Smooth muscle cell (in vitro differentiated cells): ENCODE measurements around the gene MYO7A. TPM values are rescaled to one million over a fixed set of nuclear protein-coding genes. Genes with fewer than 3 reads are reported as not detected.

Experiments
- DNase-seq: peaks from one replicate; lab custom pipeline; 2025; ENCODE audit not compliant: unreplicated experiment; lab: John Stamatoyannopoulos, UW
- H2AFZ ChIP-seq: fragments of 200-600 bp; sonication (generic); 2 replicates; pipeline ENCODE4 v1.6.0; 2016; ENCODE audit warnings: antibody characterized with exemption, low read depth, mild to moderate bottlenecking
- H3F3A ChIP-seq: fragments of 200-600 bp; sonication (generic); 2 replicates; pipeline ENCODE4 v1.6.0; 2017; ENCODE audit warnings: antibody characterized with exemption, low read depth
- H3K27ac ChIP-seq: fragments of 200-600 bp; sonication (generic); 2 replicates; pipeline ENCODE4 v1.5.1; 2016; ENCODE audit warnings: low read depth, mild to moderate bottlenecking
- H3K27me3 ChIP-seq: fragments of 200-600 bp; sonication (generic); 2 replicates; pipeline ENCODE4 v1.6.1; 2016; ENCODE audit warnings: low read depth, mild to moderate bottlenecking
- H3K36me3 ChIP-seq: fragments of 200-600 bp; sonication (generic); 2 replicates; pipeline ENCODE4 v1.5.1; 2016; ENCODE audit warnings: low read depth
- H3K4me1 ChIP-seq: fragments of 200-600 bp; sonication (generic); 2 replicates; pipeline ENCODE4 v1.5.1; 2016; ENCODE audit warnings: low read depth
- H3K4me2 ChIP-seq: fragments of 200-600 bp; sonication (generic); 2 replicates; pipeline ENCODE4 v1.6.0; 2016; ENCODE audit warnings: mild to moderate bottlenecking
- H3K4me3 ChIP-seq: fragments of 200-600 bp; sonication (generic); 2 replicates; pipeline ENCODE4 v1.5.1; 2016; ENCODE audit warnings: mild to moderate bottlenecking
- H3K79me2 ChIP-seq: fragments of 200-600 bp; sonication (generic); 2 replicates; pipeline ENCODE4 v1.6.0; 2016; ENCODE audit warnings: low read depth, mild to moderate bottlenecking
- H3K9ac ChIP-seq: fragments of 200-600 bp; sonication (generic); 2 replicates; pipeline ENCODE4 v1.6.0; 2016; ENCODE audit warnings: low read depth
- H3K9me3 ChIP-seq: fragments of 200-600 bp; sonication (generic); replicated peaks from 2 replicates; pipeline ENCODE4 v1.5.1; 2016; ENCODE audit warnings: low read depth
- H4K20me1 ChIP-seq: fragments of 200-600 bp; sonication (generic); 2 replicates; pipeline ENCODE4 v1.6.0; 2016; ENCODE audit warnings: low read depth
- WGBS: methylation state at CpG from one replicate; pipeline ENCODE4 v1.1.7; 2016; ENCODE audit warnings: low lambda C conversion rate; 5-methylcytosine and 5-hydroxymethylcytosine counted together
- polyA plus RNA-seq: library from polyadenylated mRNA; unstranded; fragments of >200 nt; fragmentation: Nextera tagmentation; extraction: Ambion mirVana; gene quantifications from 2 replicates; pipeline ENCODE4 v1.2.1, GENCODE V29; 2016
- total RNA-seq: library from RNA; depleted of rRNA; stranded (reverse); fragments of >200 nt; gene quantifications from 2 replicates; pipeline ENCODE4 v1.2.3, GENCODE V29; 2014
- TF ChIP-seq, protein P1 (sequence below): fragments of 200-600 bp; sonication (generic); IDR thresholded peaks from 2 replicates; pipeline ENCODE4 v1.5.1; 2017; ENCODE audit warnings: borderline replicate concordance, mild to moderate bottlenecking, antibody characterized with exemption; ENCODE audit not compliant: insufficient read depth, poor library complexity, severe bottlenecking

The MYO7A gene
- total and polyA plus RNA-seq, 2 experiments from 2014 or later, result 0.08 to 0.18 TPM

GRCh38 chr11:77156396-77157195 is 28.6 kb downstream of the MYO7A start:
- Histone ChIP-seq H3K4me2 (no peak overlapping the region), H2AFZ (no peak overlapping the region), H3K36me3 (no peaks in the 10 kb centered on the region), H3K27me3 (no peaks in the 10 kb centered on the region), H3K79me2 (no peaks in the 10 kb centered on the region), H4K20me1 (no peaks in the 10 kb centered on the region), H3K4me1 (no peaks in the 10 kb centered on the region), H3K9me3 (no peaks in the 10 kb centered on the region), H3K9ac (no peak overlapping the region), H3K4me3 (no peak overlapping the region), H3K27ac (no peak overlapping the region), H3F3A (no peaks in the 10 kb centered on the region)
- no peak for DNase-seq
- 92% methylated on average over 23 of the region's 26 CpGs for WGBS
- TF ChIP-seq, protein P1, sequence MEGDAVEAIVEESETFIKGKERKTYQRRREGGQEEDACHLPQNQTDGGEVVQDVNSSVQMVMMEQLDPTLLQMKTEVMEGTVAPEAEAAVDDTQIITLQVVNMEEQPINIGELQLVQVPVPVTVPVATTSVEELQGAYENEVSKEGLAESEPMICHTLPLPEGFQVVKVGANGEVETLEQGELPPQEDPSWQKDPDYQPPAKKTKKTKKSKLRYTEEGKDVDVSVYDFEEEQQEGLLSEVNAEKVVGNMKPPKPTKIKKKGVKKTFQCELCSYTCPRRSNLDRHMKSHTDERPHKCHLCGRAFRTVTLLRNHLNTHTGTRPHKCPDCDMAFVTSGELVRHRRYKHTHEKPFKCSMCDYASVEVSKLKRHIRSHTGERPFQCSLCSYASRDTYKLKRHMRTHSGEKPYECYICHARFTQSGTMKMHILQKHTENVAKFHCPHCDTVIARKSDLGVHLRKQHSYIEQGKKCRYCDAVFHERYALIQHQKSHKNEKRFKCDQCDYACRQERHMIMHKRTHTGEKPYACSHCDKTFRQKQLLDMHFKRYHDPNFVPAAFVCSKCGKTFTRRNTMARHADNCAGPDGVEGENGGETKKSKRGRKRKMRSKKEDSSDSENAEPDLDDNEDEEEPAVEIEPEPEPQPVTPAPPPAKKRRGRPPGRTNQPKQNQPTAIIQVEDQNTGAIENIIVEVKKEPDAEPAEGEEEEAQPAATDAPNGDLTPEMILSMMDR, result no peak

- no peaks in the 10 kb centered on the region for H4K20me1 ChIP-seq
- TF ChIP-seq, protein P1, result no peak
- H2AFZ ChIP-seq, result no peak overlapping the region
- H3K4me1 ChIP-seq, result no peaks in the 10 kb centered on the region
- 94% methylated on average over 18 of the region's 19 CpGs for WGBS
- H3K27ac ChIP-seq, result no peak overlapping the region
- no peak for DNase-seq
- H3K4me2 ChIP-seq, result no peak overlapping the region
- no peaks in the 10 kb centered on the region for H3K9me3 ChIP-seq
- H3K9ac ChIP-seq, result no peak overlapping the region
- H3F3A ChIP-seq, result no peaks in the 10 kb centered on the region
- H3K27me3 ChIP-seq, result no peaks in the 10 kb centered on the region
- H3K36me3 ChIP-seq, result no peaks in the 10 kb centered on the region
- no peak overlapping the region for H3K4me3 ChIP-seq
- no peaks in the 10 kb centered on the region for H3K79me2 ChIP-seq
Measured at GRCh38 chr11:77158041-77158695, 30.1 kb downstream of the MYO7A start.

GRCh38 chr11:77159219-77159936 is 31.3 kb downstream of the MYO7A start:
- Histone ChIP-seq H2AFZ (no peak overlapping the region), H3K9me3 (no peaks in the 10 kb centered on the region), H3F3A (no peaks in the 10 kb centered on the region), H3K9ac (no peak overlapping the region), H3K4me1 (no peaks in the 10 kb centered on the region), H3K4me3 (no peak overlapping the region), H3K36me3 (no peaks in the 10 kb centered on the region), H3K4me2 (no peak overlapping the region), H3K27ac (no peak overlapping the region), H4K20me1 (no peaks in the 10 kb centered on the region), H3K27me3 (no peaks in the 10 kb centered on the region), H3K79me2 (no peaks in the 10 kb centered on the region)
- no peak for DNase-seq
- 89% methylated on average over 4 of the region's 4 CpGs for WGBS
- TF ChIP-seq, protein P1, result no peak
